NCI-H2196 (cell line): ENCODE results near the gene GRM5.

Source experiments
- DNase-seq: peaks from one replicate; lab custom pipeline; 2025; ENCODE audit not compliant: unreplicated experiment; lab: John Stamatoyannopoulos, UW

GRM5 gene

DNA sequence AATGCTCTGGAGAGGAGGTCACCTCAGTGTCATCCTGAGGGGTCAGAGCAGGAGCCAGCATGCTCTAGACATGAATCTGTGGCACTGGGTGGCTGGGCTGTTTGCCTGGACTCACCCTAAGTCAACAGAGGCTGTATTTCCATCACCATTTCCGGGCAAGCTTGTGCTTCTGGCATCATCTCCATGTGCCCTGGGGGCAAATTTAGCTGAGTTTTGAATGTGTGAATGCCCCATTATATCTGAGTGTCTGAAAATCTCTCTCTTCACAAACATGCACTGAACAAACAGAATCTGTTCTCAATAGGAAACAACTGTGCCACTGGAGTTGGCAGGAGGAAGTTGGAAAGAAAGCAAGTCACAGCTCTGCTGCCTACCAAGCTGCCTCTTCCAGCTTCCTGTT, 356.2 kb downstream of the GRM5 start:
- no peak for DNase-seq

DNA sequence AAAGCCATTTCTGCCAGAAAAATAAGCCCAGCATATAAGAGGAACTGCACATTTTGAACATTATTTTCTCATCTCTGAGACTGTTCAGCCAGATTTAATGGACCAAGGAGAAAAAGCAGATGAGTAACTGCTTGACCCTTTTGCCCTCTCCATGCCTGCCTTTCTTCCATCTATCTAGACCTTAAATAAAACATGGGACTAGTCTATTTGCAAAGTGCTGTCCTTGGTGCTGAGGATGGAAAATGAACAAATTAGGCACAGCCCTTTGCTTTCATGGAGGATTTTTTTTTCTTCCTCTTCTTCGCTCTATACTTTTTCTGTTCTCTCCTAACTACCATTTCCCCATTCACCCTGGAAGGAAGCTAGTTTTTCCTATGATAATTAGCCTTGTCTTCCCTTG, 361.3 kb downstream of the GRM5 start:
- DNase-seq: no peak

DNA sequence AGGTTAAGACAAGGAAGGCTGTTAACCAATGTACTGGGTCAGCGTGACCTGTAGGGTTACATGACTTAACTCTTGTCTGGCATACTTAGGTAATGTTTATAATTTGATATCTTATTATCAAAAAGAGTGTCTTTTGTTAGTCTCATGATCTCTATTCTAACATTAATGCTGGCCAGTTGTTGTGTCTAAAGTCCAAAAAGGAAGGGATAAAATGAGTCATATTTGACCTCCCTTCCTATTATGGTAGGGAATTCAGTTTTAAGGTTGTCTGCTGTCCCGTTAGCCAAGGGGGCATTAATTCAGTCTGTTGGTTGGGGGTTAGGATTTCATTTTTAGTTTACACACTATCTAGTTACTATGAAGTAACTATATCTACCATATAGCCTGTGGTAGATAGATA, 364.0 kb downstream of the GRM5 start:
- no peak for DNase-seq

DNA sequence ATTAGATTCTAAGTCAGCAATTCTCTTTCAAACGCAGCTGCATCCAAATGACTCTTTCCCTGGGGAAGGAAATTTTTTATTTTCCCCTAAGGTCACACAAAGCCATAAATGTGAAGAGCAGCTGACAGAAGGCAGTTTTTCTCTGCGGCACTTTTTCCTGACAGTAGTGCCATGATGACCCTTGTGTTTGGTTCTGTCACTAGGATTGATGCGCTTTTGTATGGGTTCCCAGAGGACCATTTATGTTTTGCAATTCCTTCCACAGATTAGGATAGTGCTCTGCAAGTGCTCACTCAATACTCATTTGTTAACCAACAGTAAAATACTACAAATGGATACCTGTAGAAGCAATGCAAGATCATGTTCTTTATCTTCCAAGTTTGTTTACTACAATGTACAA, 368.6 kb downstream of the GRM5 start:
- DNase-seq: no peak

DNA sequence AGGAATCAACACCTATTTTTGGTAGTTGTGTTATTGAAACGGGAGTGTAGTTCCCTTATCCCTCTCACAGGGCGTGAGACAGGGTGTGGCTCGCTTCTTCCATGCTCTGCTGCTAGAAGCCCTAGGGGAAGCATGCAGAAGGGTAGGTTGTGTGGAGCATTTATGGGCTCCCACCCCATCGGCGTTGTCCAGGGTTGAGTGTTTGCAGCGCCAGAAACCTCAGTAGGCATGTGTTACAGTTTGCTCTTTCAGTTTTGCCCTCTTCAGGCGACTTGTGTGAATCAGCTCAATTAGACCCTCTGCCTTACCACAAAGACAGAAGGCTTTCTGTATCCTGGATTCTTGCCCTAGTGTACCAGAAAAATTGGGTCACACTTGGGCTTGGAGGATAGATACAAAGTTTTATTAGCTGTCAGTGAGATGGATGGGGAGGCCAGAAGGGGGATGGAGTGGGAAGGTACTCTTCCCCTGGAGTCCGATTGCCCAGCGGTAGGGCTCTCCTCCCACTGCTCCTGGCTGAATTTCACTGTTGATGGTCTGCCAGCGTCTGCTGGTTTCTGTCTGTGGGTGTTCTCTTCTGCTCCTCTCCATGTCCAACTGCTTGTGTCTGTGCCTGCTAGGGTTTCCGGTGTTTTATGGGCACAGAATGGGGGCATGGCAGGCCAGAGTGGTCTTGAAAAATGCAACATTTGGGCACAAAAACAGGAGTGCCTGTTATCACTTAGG, 369.9 kb downstream of the GRM5 start:
- DNase-seq: no peak

DNA sequence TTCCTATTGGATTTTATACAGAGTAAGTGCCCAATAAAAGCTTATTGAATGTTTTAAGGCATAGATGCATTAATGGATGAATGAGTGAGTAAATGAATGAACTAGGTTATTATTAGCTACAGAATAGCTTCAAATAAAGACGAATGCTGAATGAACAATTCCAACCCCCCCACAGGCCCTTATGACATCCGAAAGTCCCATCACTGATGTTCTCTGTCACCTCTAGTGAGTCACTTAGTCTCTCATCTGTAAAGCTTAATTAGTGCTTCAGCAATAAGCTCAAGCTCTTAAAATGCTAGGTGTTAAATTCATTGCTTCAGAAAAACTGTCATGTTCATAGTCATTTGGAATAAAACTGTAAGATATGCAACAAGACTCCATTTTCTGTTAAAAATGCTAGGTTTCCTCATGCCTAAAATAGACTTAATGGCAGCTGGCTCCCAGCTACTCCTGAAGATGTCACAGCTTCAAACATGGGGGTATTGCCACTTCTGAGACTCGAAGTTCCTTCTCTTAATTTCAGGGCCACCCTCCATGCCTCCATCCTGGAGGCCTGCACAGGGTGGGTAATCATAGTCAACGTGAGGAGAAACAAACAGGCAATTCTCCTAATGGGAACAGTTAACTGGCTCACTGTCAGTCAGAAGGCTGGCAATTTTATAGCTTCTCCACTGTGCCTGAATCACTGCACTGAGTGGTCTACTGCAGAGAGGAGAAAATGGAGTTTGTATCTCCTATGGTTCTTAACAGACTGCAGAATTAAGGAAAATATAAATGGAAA, 373.3 kb downstream of the GRM5 start:
- DNase-seq: no peak

DNA sequence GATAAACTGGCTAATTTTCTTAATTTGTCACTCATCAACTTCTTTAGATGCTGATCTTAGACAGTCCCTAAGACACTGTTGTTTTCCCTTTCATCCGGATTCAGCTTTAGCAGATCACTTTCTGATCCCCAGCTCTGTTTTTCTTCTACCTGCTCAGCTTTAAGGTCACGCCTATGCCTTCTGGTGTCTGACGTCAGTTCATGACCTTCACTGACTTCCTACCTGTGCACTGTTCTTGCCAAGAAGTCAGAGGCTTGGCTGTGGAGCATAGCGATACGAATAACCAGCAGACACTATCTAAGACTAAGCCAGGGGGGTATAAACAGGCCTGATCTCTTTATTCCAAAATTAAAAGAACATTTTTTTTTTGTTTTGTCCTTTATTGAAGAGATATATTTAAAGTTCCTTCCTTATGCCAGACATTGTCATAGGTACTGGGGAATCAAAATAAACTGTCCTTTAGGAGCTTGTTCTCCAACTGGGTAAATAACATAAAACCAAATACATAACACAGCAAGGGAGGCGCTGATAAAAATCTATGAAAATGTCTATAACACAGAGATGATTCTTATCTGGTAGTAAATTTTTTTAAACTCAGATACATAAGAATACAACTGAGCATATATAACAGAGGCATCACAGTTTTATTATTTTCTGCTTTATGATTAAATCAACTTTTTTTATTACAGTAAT, 376.1 kb downstream of the GRM5 start:
- DNase-seq: no peak

DNA sequence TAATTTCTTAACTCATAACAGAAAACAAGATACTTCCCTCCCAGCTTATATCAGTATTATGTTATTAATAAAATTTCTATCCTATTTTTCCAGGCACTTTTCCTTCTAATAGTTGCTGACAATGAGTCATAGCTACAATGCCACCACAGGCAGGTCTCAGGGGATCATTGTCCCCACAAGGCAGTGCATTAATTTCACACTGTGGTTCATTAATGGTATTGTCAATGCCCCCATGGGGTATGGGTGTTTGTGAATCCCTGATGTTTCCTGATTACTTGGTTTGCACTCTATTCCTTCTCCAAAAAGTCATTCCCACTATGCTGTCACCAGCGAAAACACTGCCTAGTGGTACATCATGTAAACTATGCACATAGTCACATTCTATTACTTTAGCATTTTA, 382.8 kb downstream of the GRM5 start:
- no peak for DNase-seq

DNA sequence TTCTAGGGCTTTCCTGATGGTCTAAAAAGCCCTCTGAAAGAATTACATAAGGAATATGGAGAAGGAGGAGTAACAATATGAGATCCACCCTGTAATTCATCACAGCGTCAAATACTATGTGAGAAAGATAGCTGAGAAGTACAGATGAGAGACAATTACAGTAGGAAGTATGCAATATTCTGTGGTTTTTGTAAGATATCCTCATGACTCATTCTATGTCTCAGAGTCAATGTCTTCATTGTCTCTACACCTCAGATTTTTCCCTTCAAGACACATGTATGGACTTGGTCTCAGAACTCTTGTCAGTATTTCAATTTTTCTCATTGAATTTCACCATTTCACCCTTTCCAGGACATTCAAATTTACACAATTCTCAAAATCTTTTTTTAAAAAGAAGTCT, 385.0 kb downstream of the GRM5 start:
- no peak for DNase-seq

DNA sequence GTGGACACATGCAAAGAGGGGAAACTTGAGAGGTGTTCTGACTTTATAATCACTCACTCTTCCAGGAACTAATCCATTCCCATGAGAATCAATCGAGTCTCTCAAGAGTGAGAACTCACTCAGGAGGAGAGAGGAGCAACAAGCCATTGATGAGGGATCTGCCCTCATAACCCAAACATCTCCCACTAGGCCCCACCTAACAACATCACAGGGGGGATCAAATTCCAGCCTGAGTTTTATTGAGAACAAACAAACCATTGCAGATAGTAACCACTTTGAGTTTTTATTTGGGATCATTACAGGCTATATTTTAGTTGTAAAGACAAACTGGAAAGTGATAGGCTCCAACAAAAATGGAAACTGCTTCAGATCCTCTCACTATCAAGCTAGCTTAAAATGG, 399.4 kb downstream of the GRM5 start:
- no peak for DNase-seq

DNA sequence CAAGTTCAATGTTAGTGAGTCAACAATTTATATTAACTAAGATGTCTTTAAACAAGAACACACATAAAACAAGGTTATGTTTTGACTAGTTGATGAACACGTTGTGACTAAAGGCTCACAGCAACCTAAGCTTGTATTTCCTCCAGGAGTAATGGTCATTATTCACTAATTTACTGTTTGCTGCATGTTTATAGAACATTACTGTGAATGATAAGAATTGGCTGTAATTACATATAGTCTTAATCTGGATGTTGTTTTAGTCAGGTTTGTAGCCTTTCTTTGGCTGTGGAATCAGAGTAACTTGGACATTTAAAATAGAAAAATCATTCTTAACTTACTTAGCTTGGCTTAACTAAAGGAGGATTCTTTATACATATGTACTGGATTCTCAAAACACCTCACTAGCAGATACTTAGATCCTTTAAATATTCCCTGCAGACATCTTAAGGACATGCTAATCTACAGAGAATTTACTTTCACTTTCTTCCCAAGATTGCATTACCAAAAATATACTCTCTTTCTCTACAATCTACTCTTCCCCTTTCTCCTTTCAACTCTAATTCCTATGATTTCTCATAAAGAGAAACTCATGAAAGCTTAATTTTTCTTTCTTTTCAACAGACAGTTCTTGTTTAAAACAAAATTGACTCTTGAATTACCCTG, 408.6 kb downstream of the GRM5 start:
- DNase-seq: no peak

DNA sequence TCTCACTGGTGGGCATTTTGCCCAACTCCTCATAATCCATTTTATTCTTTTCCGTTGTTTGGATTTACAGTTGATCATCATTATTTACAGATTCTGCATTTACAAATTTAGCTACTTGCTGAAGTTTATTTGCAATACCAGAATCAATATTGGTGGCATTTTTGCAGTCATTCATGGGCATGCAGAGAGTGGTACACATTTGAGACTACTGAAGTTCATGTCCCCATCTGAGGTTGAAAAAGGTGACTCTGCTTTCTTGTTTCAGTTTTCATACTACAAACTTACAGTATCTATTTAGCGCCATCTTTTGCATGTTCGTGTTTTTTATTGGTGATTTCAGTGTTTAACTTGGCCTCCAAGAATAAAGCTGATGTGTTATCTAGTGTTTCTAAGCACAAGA, 409.5 kb downstream of the GRM5 start:
- DNase-seq: no peak

DNA sequence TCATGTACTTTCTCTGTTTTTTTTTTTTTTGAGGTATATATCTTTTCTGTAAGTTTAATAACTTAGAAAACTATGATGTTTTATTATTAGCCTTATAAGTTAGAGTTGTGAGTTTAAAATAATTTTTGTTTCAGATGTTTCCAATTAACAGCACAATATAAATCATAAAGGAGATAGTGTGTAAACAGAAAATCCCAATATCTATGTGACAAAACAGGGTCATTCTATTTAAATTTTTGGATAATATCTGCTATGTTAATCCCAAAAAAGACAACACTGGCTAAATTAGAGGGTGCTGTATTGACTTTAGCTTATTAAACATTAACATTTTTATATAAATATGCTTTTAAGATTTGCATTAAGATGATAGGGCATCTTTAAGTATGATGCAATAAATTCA, 410.1 kb downstream of the GRM5 start:
- no peak for DNase-seq

DNA sequence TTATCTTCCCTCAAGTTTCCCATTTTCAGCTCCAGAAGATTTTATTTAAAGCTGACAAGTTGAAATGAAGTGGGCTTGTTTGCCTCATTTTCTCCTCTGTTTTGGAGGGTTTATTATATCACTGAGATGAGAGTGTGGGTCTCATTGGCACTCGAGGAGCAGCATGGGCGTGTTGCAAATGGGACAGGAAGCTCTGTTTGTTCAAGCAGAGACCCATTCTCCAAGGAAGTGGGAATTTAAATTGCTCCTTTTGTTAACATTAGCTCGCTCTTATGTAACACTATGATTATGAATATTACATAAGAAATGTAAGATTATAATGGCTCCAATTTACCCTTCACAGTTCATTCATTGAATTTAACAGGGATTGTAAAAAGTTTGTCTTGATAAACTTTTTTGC, 410.6 kb downstream of the GRM5 start:
- no peak for DNase-seq

DNA sequence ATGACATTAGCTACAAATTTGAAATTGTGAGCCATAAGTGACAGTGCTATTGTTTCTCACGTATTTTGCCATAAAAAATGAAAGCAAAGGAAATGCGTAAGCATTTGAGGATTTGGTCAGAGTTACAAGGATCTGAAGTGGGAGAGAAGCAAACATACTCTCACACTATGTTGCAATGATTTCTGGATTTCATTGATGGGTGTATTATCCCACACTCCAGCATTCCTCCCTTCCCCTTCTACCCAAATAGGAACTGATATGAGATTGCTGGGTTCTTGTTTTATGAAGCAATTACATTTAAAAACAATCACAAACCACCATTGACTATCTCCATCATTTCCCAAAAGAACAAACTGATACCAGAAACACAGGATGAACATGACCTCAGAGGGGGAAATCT, 414.2 kb downstream of the GRM5 start:
- no peak for DNase-seq

DNA sequence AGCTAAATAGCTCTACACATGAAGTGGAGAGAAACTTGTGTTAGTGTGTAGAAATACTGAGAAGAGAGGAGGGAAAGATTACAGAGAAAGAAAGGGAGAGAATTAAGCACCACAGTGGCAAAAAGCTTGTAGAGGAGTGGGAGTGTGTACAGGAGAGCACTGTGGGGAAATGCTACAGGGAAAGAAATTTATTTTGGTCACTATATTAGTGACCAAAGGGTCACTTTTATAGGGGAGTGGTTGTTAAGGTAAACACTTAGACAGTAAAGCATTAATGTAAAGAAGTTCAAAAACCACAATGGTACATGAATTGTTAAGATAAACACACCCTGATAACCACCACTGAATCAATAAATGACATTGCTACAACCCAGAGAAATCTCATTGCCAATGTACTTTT, 421.1 kb downstream of the GRM5 start:
- DNase-seq: no peak

DNA sequence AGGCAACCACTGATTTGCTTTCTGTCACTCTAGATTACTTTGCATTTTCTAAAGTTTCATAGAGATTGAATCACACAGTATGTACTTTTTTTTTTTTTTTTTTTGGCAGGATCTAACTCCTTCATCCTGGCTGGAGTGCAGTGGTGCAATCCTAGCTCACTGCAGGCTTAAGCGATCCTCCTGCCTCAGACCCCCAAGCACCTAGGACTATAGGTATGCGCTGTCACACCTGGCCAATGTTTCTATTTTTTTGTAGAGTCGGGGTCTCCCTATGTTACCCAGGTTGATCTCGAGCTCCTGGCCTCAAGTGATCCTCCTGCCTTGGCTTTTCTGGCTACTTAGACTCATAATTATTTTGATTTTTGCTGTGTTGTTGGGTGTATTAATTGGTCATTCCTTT, 433.6 kb downstream of the GRM5 start:
- DNase-seq: no peak

DNA sequence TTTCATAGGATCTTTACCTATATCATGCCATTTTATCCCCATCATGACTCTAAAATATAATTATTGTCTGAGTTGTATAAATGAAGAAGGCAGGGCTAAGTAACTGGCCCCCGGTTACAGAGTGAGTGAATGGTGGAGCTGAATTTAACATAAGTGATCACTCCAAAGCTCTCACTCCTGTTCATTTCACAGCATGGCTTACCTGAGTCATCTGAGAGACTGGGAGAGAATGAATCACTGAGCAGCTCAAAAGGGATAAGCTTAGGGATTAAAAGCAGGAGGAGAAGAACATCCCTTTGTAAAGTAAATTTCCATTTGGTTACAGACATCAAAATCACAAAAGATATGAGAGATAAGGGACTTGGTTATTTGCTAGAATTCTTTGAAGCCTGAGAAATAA, 434.3 kb downstream of the GRM5 start:
- DNase-seq: no peak

DNA sequence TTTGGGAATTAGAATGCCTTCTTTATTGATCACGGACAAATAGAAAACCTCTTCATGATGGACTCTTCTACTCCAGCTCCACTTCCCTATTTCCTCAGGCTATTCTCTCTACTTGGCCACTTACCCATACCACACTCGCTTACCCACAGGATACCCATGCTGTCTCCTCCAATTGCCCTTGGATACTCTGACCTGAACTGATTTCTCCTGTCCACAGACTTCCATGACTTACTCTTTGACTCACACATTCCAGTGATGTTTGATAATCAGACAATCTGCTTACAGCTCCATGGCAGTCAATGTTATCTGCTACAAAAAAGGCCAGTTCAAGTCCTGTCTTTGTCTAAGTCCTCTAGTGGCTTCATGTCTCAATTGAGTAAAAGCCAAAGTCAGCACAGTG, 436.3 kb downstream of the GRM5 start:
- no peak for DNase-seq

DNA sequence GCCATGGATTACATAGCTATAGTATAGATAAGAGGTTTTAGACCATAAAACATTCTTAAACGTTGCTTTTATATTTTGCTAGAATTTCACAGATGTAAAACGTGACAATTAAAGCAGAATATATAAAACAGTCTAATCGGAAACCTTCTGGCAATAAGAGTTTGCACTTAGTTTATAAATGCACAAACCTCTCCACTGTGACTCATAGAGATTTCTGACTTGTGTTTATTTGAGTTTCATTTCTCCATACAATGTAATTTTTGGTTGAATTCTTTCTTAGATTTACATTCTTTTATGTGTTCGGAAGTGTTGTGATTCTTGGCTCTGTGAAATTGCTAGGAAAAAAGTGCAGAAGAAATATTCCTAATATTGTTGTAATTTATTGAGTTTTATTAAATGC, 439.6 kb downstream of the GRM5 start:
- DNase-seq: no peak

DNA sequence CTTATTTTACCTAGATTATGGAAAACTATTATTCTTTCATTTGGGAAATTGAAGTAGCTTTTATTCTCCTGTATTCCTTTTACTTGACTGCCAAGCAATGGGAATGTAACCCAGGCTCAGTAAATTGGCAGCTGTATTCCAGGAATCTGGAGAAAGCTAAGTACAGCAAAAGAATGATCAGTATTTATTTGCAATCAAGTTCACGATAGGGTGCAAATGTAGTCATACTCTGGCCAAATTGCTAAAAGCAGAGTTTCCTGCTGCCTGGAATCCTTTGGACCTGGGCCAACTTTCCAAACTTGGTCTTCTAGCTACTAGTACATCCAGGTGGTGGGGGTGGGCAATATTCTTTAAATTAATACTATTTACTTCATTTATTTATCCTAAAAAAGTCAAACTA, 442.3 kb downstream of the GRM5 start:
- DNase-seq: no peak
